HG03575 (cell line): Measurements from ENCODE around the gene PPOX.

ENCODE experiments used
- ATAC-seq: cut with Tn5 transposase; IDR thresholded peaks from one replicate; pipeline ENCODE4 v1.9.1; 2021; ENCODE audit not compliant: unreplicated experiment, insufficient number of reproducible peaks, low FRiP score; ENCODE audit errors: extremely low read depth

The PPOX gene

DNA sequence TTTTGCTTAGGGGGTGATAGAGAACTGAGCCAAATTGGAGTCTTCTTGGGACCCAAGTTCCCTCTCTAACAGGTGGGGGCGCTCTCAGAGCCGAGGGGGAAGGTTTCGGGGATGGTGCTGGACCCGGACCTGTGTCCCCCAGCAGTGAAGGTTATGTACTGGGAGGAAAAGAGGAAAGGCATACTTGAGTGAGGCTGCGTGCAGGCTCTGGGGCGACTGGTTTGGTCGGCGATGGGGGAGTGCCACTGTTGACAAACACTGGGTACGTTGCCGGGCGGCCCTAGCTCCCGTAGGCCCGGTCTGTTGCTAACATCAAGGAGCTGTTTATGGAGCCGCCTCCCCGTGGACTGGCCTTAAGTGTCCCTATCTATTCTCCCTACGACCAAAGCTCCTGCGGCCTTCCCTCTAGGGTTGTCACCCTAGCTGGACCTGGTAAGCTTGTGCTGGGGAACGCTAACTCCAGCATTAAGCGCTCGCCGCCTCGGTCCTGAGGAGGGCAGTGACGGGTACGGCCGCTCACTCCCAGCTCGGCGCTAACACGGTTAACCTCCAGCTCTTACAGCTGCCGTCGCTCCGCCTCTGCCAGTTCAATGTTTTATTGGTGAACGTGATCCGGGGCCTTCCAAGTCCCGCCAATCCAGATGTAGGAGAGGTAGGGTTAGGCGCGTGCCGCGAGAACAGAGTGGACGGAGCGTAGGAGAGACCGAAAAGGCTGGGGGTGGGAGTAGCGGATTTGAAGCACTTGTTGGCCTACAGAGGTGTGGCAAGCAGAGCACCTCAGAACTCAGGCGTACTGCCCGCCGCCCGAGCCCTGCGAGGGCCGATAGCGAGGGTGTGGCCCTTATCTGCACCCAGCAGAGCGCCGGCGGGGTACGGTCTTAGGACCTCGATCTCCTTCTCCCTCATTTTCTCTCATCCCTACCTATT lies at the start of gene PPOX:
Gene PPOX (plus strand): TSS at position 685 of the 927 bp plus-strand sequence. CDS start 422 bp downstream, outside the sequence.
- ATAC-seq = peak; percentile 62

DNA sequence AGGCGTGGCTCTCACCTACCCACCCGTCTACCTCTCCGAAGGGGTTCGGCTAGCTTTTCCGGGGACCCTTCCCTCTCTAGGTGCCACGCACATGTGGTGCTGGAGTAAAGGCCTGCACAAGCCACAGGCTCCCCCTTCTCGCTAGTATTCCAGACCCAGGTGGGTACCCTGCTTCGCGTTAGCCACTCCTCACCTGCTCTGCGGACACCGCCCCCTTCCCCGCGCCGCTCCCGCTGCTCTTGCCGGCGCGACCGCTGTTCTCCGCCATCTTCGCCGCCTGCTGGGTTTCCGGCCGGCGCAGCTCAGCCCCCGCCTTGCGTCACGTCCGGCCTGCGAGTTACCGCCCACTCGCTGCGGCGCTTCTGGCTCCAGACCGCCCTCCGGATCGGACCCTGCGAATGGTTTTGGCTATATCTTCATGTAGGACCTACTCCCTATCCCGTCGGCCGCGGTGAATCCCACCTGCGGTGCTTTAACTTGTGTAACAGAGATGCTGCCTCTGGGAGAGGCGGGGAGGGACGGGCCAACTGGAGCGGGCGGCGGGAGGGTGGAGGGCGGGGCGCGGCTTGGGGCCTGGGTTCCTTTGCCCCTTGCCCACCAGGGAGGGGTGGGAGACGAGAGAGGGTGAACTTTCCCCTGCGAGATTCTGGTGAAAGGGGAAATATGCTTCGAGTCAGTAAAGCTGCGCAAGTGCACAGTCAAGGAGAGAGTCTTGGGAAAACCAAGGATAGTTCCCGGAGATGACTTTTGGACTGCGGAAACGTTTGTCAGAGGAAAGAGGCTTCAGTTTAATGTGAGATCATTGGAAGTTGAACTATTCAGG lies 48.3 kb upstream of the PPOX start, which contains the start of the genes NIT1 and PFDN2:
Gene NIT1 (plus strand): TSS at position 347 of the 823 bp plus-strand sequence. CDS start 72 bp downstream, at position 419.
Gene PFDN2 (minus strand): TSS at position 279 of the 823 bp plus-strand sequence. CDS start 11 bp downstream, at position 268.
- ATAC-seq = no peak

DNA sequence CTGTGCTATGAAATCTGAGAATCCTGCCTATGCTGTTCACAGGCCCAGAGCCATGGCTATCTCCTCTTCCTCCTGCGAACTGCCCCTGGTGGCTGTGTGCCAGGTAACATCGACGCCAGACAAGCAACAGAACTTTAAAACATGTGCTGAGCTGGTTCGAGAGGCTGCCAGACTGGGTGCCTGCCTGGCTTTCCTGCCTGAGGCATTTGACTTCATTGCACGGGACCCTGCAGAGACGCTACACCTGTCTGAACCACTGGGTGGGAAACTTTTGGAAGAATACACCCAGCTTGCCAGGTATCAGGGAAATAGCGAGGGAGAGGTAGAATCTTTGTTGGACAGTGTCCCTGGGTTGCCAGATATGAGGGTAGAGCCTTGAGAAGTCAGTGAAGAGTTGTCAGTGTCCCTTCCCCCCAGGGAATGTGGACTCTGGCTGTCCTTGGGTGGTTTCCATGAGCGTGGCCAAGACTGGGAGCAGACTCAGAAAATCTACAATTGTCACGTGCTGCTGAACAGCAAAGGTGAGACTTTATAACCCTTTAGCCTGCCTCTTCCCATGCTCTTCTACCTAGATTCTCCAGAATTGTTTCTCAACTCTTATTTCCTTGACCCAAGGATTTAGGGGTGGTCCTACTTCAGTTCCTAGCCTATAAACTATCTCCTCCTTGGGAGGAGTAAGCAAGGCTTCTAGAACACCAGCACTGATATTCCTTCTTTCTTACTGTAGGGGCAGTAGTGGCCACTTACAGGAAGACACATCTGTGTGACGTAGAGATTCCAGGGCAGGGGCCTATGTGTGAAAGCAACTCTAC lies 46.9 kb upstream of the PPOX start:
- no peak for ATAC-seq

DNA sequence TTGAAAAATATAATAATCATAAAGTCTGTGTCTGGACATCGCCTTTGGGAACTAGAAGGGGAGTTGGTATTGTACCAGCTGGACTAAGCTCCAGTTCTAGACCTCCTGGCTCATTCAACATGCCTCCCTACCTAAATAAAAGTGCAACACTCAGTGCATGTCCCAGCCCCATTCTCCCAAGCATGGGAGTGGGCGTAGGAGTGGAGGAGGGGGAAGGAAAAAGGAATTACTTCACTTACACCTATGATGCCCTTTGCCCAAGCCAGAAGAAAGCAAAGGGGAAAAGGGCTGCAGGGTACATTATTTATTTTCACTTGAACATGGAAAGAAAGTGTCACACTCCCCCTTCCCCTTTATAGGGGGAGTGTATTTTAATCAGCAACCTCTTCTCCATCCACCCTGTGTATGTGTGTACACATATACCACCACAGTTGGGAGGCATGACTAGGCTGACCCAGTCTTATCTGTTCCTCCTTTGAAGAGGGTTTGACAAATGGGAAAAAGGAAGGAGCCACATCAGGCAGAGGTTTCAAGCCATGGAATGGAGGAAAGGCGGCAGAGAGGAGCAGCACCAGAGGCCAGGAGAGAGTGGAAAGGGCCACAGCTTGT lies 45.1 kb upstream of the PPOX start:
- ATAC-seq = no peak

GRCh38 chr1:161121834-161122233 lies 44.4 kb upstream of the PPOX start:
- ATAC-seq = no peak

- no peak for ATAC-seq
These were observed 43.3 kb upstream of the PPOX start for GRCh38 chr1:161122967-161123366.

DNA sequence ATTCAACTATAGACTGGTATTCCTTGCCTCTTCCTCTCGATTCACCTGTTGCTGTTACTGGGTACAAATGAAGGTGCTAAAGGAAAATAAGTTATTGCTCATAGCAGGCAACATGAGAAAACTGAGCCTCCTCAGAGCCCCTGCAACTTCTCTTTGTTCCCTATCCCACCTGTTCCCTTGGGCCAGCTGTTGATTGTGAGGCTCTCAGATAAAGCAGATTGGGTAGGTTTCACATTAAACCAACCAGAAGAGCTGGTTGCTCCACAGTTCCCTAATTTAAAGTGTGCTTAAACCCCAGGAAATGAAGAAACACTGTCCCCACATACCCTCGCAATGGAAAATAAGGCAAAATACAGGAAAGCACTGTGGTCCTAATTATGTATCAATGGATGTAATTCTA lies 38.6 kb upstream of the PPOX start:
- ATAC-seq = no peak

- no peak for ATAC-seq
These were observed 37.4 kb upstream of the PPOX start for GRCh38 chr1:161128591-161129420.

GRCh38 chr1:161130266-161130665 lies 36.0 kb upstream of the PPOX start:
- no peak for ATAC-seq

DNA sequence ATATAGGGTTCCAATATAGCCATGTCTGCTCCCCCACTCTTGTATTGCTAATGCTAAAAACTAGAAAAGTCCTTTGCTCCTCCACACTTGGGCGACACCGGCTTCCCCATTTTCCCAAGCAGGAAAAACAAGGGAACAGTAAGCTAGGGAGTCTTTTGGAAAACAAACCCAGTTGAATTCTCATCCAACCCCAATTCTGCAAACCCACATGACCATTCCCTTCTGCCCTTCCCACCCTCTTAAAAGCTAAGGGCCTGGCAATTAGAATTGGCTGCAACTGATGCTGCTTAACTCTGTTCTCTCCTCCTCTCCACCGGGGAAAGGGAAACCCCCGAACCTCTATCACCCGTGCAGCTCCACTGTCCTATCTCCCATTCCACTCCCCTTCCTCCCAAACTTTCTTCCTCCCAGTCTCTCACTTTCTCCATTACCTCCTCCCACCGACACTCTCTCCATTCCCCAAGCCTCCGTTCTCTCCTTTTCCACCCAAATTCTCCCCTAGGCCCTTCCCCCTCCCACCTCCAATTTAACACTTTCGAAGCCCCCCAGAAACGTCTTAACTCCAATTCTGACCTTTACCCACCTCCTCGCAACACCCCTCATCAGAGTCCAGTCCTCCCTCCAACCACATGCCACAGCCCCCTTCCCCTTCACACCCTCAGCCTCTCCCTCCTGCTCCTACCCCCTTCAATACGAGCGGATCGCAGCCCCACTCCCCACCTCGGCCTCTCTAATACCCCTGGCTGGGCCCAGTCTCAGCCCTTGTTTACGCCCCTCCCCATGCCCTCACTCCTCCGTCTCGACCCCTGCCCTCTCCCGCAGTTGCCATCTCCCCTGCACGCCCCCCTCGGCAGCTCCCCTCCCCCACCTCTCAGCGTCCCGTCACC lies 34.5 kb upstream of the PPOX start:
- ATAC-seq = no peak

- ATAC-seq = peak; percentile 86
These were observed 33.6 kb upstream of the PPOX start, which contains the start of gene DEDD for GRCh38 chr1:161132410-161133219. TSS of gene DEDD (minus strand) at chr1:161132667. CDS start at chr1:161124462, 8,205 bp downstream.

GRCh38 chr1:161133220-161133740 lies 32.9 kb upstream of the PPOX start:
- ATAC-seq = no peak

DNA sequence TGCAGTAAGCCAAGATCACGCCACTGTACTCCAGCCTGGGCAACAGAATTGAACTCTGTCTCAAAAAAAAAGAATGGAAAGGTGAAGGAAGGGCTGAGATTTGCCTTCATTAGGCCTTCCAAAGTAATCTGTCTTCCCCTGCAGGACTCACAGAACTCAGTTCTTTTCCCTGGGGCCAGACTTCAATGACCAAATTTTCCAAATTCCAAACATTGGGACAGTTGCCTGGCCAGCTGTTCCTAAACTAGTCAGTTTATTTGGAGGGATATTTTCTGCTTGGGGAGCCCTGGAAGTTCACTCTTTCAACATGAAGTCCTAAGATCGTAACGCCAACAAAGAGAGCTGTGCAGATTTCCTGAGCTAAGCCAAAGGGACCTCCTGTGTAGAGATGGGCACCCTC lies 28.3 kb upstream of the PPOX start:
- ATAC-seq = no peak

GRCh38 chr1:161138431-161138830 lies 27.8 kb upstream of the PPOX start:
- ATAC-seq = no peak

DNA sequence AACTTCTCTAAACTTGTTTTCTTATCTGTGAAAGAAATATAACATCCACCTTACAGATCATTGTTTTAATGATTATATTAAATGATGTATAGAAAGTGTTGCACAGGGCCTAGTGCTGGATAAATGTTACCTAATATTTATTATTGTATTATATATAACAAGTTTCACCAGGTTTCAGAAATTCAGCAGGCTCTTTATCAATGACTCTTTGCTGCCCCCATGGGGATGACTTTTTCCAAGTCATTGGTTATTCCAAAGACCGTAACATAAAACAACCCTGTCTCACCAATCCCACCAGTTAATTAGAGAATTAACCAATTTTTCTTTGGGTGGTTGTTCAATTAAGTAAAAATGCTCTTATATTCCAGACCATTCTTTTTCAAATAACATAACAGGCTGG lies 26.5 kb upstream of the PPOX start:
- ATAC-seq = no peak
